IMR-90 (cell line): ENCODE measurements around the gene DNTT. TPM values are rescaled to one million over a fixed set of nuclear protein-coding genes. Genes with fewer than 3 reads are reported as not detected.

ENCODE experiments used
- ATAC-seq: fragments of 200-7000 bp; cut with Tn5 transposase; 2 replicates; pipeline ENCODE4 v1.9.1; 2020; ENCODE audit warnings: low read depth, mild to moderate bottlenecking, moderate library complexity
- BruUV-seq: library from RNA; stranded (reverse); fragments of 400-500 nt; replicated peaks from 2 replicates; lab custom pipeline; 2021; lab: Mats Ljungman, UMichigan
- CTCF ChIA-PET: fragments of 300-600 bp; formaldehyde crosslinking; extraction: SDS; loops from one replicate; lab custom pipeline; 2021; ENCODE audit warnings: antibody characterized with exemption; lab: Yijun Ruan, JAX
- POLR2A ChIA-PET: fragments of 300-600 bp; sonication (Branson Sonifier 250); formaldehyde crosslinking; loops from one replicate; lab custom pipeline; 2022; ENCODE audit warnings: antibody characterized with exemption; ENCODE audit not compliant: unreplicated experiment; lab: Charles Lee
- DNase-seq: peaks from one replicate; pipeline ENCODE4 v3.0.0; 2013
- H2AFZ ChIP-seq: replicated peaks from 2 replicates; pipeline ENCODE3; 2013; ENCODE audit warnings: low read length, mild to moderate bottlenecking; ENCODE audit not compliant: poor library complexity
- H2AK5ac ChIP-seq: 2 replicates; pipeline ENCODE4 v1.6.1; 2013; ENCODE audit warnings: low read depth, low read length, inconsistent platforms
- H2AK9ac ChIP-seq: replicated peaks from 2 replicates; pipeline ENCODE3; 2013; ENCODE audit warnings: mild to moderate bottlenecking, low read depth, low read length, moderate library complexity; ENCODE audit not compliant: poor library complexity
- H2BK120ac ChIP-seq: 2 replicates; pipeline ENCODE4 v1.6.1; 2013; ENCODE audit warnings: low read depth, low read length, inconsistent platforms
- H2BK15ac ChIP-seq: 3 replicates; pipeline ENCODE4 v1.6.1; 2013; ENCODE audit warnings: low read depth, low read length, inconsistent platforms
- H2BK20ac ChIP-seq: 2 replicates; pipeline ENCODE4 v1.6.1; 2013; ENCODE audit warnings: low read depth, mild to moderate bottlenecking, inconsistent platforms, low read length, moderate library complexity
- H2BK5ac ChIP-seq: 2 replicates; pipeline ENCODE4 v1.6.1; 2013; ENCODE audit warnings: mild to moderate bottlenecking, low read depth, low read length, inconsistent platforms; ENCODE audit not compliant: poor library complexity, severe bottlenecking
- H3K14ac ChIP-seq: replicated peaks from 2 replicates; pipeline ENCODE4 v1.6.1; 2013; ENCODE audit warnings: low read depth, low read length, inconsistent platforms
- H3K18ac ChIP-seq: 2 replicates; pipeline ENCODE4 v1.6.1; 2013; ENCODE audit warnings: low read depth, low read length, control low read depth
- H3K23ac ChIP-seq: 2 replicates; pipeline ENCODE4 v1.6.1; 2013; ENCODE audit warnings: low read depth, low read length, inconsistent platforms
- H3K27ac ChIP-seq: 2 replicates; pipeline ENCODE4 v1.5.1; 2013; ENCODE audit warnings: mild to moderate bottlenecking, control low read depth, low read length; ENCODE audit not compliant: insufficient read depth
- H3K27me3 ChIP-seq: 2 replicates; pipeline ENCODE4 v1.6.1; 2013; ENCODE audit warnings: low read length; ENCODE audit not compliant: control insufficient read depth, insufficient read depth
- H3K36me3 ChIP-seq: 2 replicates; pipeline ENCODE4 v1.6.1; 2013; ENCODE audit warnings: low read length, mixed read lengths; ENCODE audit not compliant: control insufficient read depth, insufficient read depth
- H3K4ac ChIP-seq: 2 replicates; pipeline ENCODE4 v1.6.1; 2013; ENCODE audit warnings: low read depth, low read length, inconsistent platforms
- H3K4me1 ChIP-seq: 2 replicates; pipeline ENCODE4 v1.6.1; 2013; ENCODE audit warnings: low read length, mixed read lengths; ENCODE audit not compliant: control insufficient read depth, insufficient read depth
- H3K4me2 ChIP-seq: 2 replicates; pipeline ENCODE4 v1.6.1; 2013; ENCODE audit warnings: low read depth, mild to moderate bottlenecking, control low read depth, low read length, moderate library complexity
- H3K4me3 ChIP-seq: 2 replicates; pipeline ENCODE4 v1.5.1; 2013; ENCODE audit warnings: low read depth, mild to moderate bottlenecking, control low read depth, low read length, moderate library complexity; ENCODE audit not compliant: insufficient read depth
- H3K56ac ChIP-seq: 2 replicates; pipeline ENCODE4 v1.6.1; 2013; ENCODE audit warnings: low read length, inconsistent platforms; ENCODE audit not compliant: insufficient read depth; ENCODE audit errors: extremely low read depth
- H3K79me1 ChIP-seq, 2 experiments: 2 replicates each; pipeline ENCODE4 v1.6.1; 2013; ENCODE audit warnings: low read length in 2 of 2, inconsistent platforms in 1 of 2, low read depth in 1 of 2
- H3K9ac ChIP-seq: 2 replicates; pipeline ENCODE4 v1.6.1; 2013; ENCODE audit warnings: low read depth, low read length, control low read depth
- H3K9me1 ChIP-seq: 2 replicates; pipeline ENCODE4 v1.6.1; 2013; ENCODE audit warnings: low read length, inconsistent platforms; ENCODE audit not compliant: insufficient read depth
- H3K9me3 ChIP-seq: 2 replicates; pipeline ENCODE4 v1.6.1; 2013; ENCODE audit warnings: low read length; ENCODE audit not compliant: control insufficient read depth, insufficient read depth
- H4K20me1 ChIP-seq: 2 replicates; pipeline ENCODE4 v1.6.1; 2013; ENCODE audit warnings: low read length, inconsistent platforms; ENCODE audit not compliant: insufficient read depth
- H4K5ac ChIP-seq: 2 replicates; pipeline ENCODE4 v1.6.1; 2013; ENCODE audit warnings: mild to moderate bottlenecking, low read depth, low read length, control low read depth
- H4K8ac ChIP-seq, 2 experiments: 2 replicates each; pipeline ENCODE4 v1.6.1; 2013; ENCODE audit warnings: low read depth in 2 of 2, low read length in 2 of 2, control low read depth in 1 of 2, inconsistent platforms in 1 of 2
- H4K91ac ChIP-seq: 2 replicates; pipeline ENCODE4 v1.6.1; 2013; ENCODE audit warnings: low read depth, low read length, inconsistent platforms; ENCODE audit not compliant: insufficient read depth
- BHLHE40 ChIP-seq: fragments of 150-350 bp; IDR thresholded peaks from 2 replicates; pipeline ENCODE4 v1.6.1; 2016; ENCODE audit warnings: mild to moderate bottlenecking, low read depth, low read length
- CHD1 ChIP-seq: IDR thresholded peaks from 2 replicates; pipeline ENCODE4 v1.6.1; 2012; ENCODE audit warnings: low read depth, low read length, improper control_type of control experiment
- FOS ChIP-seq: fragments of 150-350 bp; IDR thresholded peaks from 2 replicates; pipeline ENCODE4 v1.6.1; 2016; ENCODE audit warnings: low read depth, low read length
- POLR2A ChIP-seq: IDR thresholded peaks from 2 replicates; pipeline ENCODE4 v1.6.1; 2012; ENCODE audit warnings: mild to moderate bottlenecking, low read depth, low read length
- WGBS, 2 experiments: methylation state at CpG; one replicate each; pipeline versions ENCODE4 v1.1.5 to v1.1.7; 2013; ENCODE audit warnings: missing lambda C conversion rate in 2 of 2; ENCODE audit not compliant: insufficient read length in 1 of 2; ENCODE audit errors: extremely low coverage in 2 of 2; 5-methylcytosine and 5-hydroxymethylcytosine counted together
- dilution Hi-C: fragments of 300-500 bp; cut with HindIII; formaldehyde crosslinking; loops from one replicate; pipeline ENCODE4 v1.14.3; 2018; ENCODE audit warnings: low sequenced_read_pairs; ENCODE audit not compliant: unreplicated experiment
- in situ Hi-C: fragments of 300-500 bp; cut with MboI; formaldehyde crosslinking; loops from 3 replicates; pipeline ENCODE4 v1.14.3; 2019; ENCODE audit warnings: low sequenced_read_pairs, inconsistent platforms, mixed read lengths
- intact Hi-C: fragments of 100-400 bp; cut with micrococcal nuclease; formaldehyde crosslinking; loops from 2 replicates; pipeline ENCODE4 v1.10.0; 2022
- polyA plus RNA-seq, 3 experiments: library from polyadenylated mRNA; depleted of rRNA; stranded (reverse); fragments of >200 nt; gene quantifications; 2 replicates each; pipeline ENCODE4 v1.2.3, GENCODE V29; 2012; ENCODE audit warnings: low replicate concordance in 1 of 3
- total RNA-seq: library from RNA; depleted of rRNA; stranded (reverse); fragments of >200 nt; gene quantifications from 2 replicates; pipeline ENCODE4 v1.2.3, GENCODE V29; 2012

DNTT gene
- total and polyA plus RNA-seq, 2 of the 4 experiments (the other 2 are of a cell fraction): not detected

DNA sequence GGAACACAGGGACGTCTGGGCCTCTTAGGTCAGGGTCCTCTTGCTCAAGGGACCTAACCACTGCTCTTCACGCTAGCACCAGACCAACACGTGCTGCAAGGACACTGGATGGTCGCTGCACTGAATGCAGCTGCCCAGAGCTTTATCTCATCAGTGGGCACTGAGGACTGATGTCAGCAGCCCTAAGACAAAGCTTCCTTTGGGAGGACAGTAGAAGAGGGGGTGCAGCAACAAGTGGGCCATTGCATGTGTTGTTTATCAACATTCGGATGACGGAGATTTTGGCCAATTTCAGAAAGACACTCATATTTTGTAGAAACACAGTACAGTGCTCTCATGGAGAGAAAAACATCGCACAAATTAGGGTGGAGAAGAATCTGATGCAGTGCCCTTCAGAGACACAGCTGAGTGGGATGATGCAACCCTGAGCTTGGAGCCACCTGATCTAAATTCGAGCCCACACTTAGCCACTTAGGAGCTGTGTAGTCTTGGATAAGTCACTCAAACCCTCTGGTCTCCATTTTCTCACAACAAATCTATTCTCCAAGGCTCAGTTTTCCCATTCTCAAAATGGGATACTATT, 52.9 kb downstream of the DNTT start:
- no peak for DNase-seq
- H3K27me3 ChIP-seq: peaks cover 3% of the 10 kb centered on the region; the same call in 1 of the 2 replicates
- no peaks in the 10 kb centered on the region for H3K9me1 ChIP-seq
- no peak overlapping the region for H4K91ac ChIP-seq
- intact Hi-C loops: no loop called here
- H3K79me1 ChIP-seq: no peaks in the 10 kb centered on the region
- in situ Hi-C loops: no loop called here
- H3K9me3 ChIP-seq: no peaks in the 10 kb centered on the region
- no TSS peak for BruUV-seq
- no peak overlapping the region for H2AFZ ChIP-seq
- H3K4me3 ChIP-seq: no peak overlapping the region
- no peak overlapping the region for H3K14ac ChIP-seq
- no peak overlapping the region for H3K9ac ChIP-seq
- no peak overlapping the region for H3K56ac ChIP-seq
- H2BK120ac ChIP-seq: no peak overlapping the region
- dilution Hi-C loops: no loop called here
- POLR2A ChIA-PET: no interaction called here
- no peak overlapping the region for H2BK5ac ChIP-seq
- H3K4me1 ChIP-seq: no peaks in the 10 kb centered on the region
- no peak overlapping the region for H4K5ac ChIP-seq
- no peak overlapping the region for H2BK20ac ChIP-seq
- H2AK5ac ChIP-seq: no peak overlapping the region
- no peak overlapping the region for H2AK9ac ChIP-seq
- no peak overlapping the region for H3K27ac ChIP-seq
- 60% methylated on average over 3 of the region's 8 CpGs; no CpG with 5 or more reads in 1 of the 2 experiments for WGBS, 2 experiments
- H3K36me3 ChIP-seq: no peaks in the 10 kb centered on the region
- H2BK15ac ChIP-seq: no peak overlapping the region
- CTCF ChIA-PET: no interaction called here
- no peak for ATAC-seq
- H3K23ac ChIP-seq: no peak overlapping the region
- H3K18ac ChIP-seq: no peak overlapping the region
- no peak overlapping the region for H4K8ac ChIP-seq
- H3K4me2 ChIP-seq: no peak overlapping the region
- H4K20me1 ChIP-seq: no peaks in the 10 kb centered on the region
- H3K4ac ChIP-seq: no peak overlapping the region
- no peak for TF ChIP-seq CHD1
- no peak for TF ChIP-seq FOS
- no peak for TF ChIP-seq BHLHE40
- no peak for TF ChIP-seq POLR2A
